Tibial artery (tissue), 4 donors: ENCODE results near the gene CFAP77.

Experiments
- DNase-seq, 2 donors: peaks; one replicate each; pipeline ENCODE4 v3.0.0-alpha.2; 2019
- H3K27ac ChIP-seq, 2 donors: fragments of 200-600 bp; sonication (generic) in 1 of 2; 1 replicate in 1 of 2; 2 replicates in 1 of 2; pipeline ENCODE4 v1.5.1; 2018 to 2019; ENCODE audit warnings: mild to moderate bottlenecking in 1 of 2
- H3K27me3 ChIP-seq, 2 donors: fragments of 200-600 bp; sonication (generic) in 1 of 2; one replicate each; pipeline versions ENCODE4 v1.5.1 to v1.6.0; 2016 to 2019
- H3K36me3 ChIP-seq, 3 donors: fragments of 200-600 bp; sonication (generic) in 2 of 3; one replicate each; pipeline ENCODE4 v1.5.1; 2016 to 2019; ENCODE audit warnings: mild to moderate bottlenecking in 2 of 3
- H3K4me1 ChIP-seq, 4 donors: fragments of 200-600 bp; sonication (generic) in 2 of 4; 1 replicate in 3 of 4; 2 replicates in 1 of 4; pipeline ENCODE4 v1.5.1; 2016 to 2019
- H3K4me3 ChIP-seq, 2 donors: fragments of 200-600 bp; sonication (generic) in 1 of 2; 1 replicate in 1 of 2; 2 replicates in 1 of 2; pipeline ENCODE4 v1.5.1; 2018 to 2019; ENCODE audit warnings: mild to moderate bottlenecking in 2 of 2
- H3K9me3 ChIP-seq, 3 donors: fragments of 200-600 bp; sonication (generic) in 1 of 3; one replicate each; pipeline ENCODE4 v1.5.1; 2016 to 2019
- intact Hi-C: fragments of 100-400 bp; cut with DNase I; formaldehyde crosslinking; loops from one replicate; pipeline ENCODE4 v1.15.0; 2023; ENCODE audit warnings: low total_unique reads
- TF ChIP-seq, protein P1 (sequence below), 2 experiments: fragments of 200-600 bp in 1 of 2; fragments of 450-650 bp in 1 of 2; IDR thresholded peaks; one replicate each; pipeline ENCODE4 v1.5.1; 2017 to 2019; ENCODE audit warnings: antibody characterized with exemption in 2 of 2, mild to moderate bottlenecking in 1 of 2, moderate library complexity in 1 of 2

CFAP77 gene

DNA sequence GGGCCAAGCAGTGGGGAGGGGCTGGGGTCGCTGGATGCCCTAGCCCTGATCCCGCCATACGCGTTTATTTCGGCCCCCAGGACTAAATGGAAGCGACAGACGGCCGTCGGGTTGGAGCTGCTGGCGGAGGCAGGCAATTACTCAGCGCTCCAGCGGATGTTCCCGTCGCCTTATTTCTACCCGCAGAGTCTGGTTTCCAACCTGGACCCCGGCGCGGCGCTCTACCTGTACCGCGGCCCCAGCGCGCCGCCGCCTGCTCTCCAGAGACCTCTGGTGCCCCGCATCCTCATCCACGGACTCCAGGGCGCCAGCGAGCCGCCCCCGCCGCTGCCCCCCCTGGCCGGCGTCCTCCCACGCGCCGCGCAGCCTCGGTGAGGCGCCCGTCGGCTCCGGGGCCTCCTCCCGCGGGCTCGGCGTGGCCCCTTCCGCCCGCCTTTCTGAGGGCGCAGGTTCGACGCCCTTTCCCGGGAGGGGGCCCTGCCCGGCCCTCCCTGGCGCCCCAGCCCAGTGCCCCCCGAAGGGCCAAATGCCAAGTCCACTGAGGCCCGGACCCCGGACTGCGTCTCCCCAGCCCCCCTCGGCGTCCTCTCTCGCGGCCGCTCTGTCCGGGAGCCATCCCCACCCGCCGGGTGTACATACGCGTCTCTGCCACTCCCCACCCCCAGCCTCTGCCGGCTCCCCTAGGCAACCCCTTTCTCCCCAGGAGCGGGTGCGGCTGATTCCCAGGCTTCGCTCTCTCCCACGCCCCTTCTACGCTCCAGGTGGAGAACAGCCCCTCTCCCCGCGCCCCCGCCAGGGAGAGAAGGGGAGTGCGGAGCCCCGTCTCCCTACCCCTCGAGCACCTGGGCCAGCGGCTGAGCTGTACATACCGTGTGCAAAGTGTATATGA is 179.4 kb downstream of the CFAP77 start:
- intact Hi-C loops: no loop called here
- no peak for DNase-seq
- TF ChIP-seq, protein P1, sequence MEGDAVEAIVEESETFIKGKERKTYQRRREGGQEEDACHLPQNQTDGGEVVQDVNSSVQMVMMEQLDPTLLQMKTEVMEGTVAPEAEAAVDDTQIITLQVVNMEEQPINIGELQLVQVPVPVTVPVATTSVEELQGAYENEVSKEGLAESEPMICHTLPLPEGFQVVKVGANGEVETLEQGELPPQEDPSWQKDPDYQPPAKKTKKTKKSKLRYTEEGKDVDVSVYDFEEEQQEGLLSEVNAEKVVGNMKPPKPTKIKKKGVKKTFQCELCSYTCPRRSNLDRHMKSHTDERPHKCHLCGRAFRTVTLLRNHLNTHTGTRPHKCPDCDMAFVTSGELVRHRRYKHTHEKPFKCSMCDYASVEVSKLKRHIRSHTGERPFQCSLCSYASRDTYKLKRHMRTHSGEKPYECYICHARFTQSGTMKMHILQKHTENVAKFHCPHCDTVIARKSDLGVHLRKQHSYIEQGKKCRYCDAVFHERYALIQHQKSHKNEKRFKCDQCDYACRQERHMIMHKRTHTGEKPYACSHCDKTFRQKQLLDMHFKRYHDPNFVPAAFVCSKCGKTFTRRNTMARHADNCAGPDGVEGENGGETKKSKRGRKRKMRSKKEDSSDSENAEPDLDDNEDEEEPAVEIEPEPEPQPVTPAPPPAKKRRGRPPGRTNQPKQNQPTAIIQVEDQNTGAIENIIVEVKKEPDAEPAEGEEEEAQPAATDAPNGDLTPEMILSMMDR (IDR thresholded peaks at IDR 0.05): no peak
- no peaks in the 10 kb centered on the region for H3K9me3 ChIP-seq
- peaks cover 10 to 14% (median 11%) of the 10 kb centered on the region in 3 donors for H3K36me3 ChIP-seq
- no peak overlapping the region for H3K27ac ChIP-seq
- H3K27me3 ChIP-seq: peaks cover 4 to 79% of the 10 kb centered on the region in 2 donors
- H3K4me3 ChIP-seq: no peak overlapping the region
- peaks cover 0 to 29% (median 14%) of the 10 kb centered on the region in 4 donors for H3K4me1 ChIP-seq

DNA sequence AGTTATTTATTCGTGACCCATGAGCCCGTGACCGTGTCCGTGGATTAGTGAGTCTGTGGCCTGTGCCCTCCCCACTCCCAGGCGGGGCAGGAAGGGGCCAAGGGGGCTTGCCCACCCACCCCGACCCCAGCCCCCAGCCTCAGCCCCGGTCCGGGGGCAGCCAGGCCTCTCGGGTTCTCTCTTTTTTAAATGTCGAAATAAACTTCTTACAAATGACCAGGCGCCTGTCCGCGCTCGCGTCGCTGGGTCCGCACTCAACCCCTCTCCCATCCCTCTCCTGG is 180.0 kb downstream of the CFAP77 start:
- Histone ChIP-seq H3K27ac (no peak overlapping the region), H3K27me3 (peaks cover 4 to 73% of the 10 kb centered on the region in 2 donors), H3K9me3 (no peaks in the 10 kb centered on the region), H3K4me3 (no peak overlapping the region), H3K36me3 (peaks cover 16 to 20% (median 16%) of the 10 kb centered on the region in 3 donors), H3K4me1 (peaks cover 0 to 29% (median 14%) of the 10 kb centered on the region in 4 donors)
- no peak for DNase-seq
- intact Hi-C loops: no loop called here
- TF ChIP-seq, protein P1 (IDR thresholded peaks at IDR 0.05): no peak

DNA sequence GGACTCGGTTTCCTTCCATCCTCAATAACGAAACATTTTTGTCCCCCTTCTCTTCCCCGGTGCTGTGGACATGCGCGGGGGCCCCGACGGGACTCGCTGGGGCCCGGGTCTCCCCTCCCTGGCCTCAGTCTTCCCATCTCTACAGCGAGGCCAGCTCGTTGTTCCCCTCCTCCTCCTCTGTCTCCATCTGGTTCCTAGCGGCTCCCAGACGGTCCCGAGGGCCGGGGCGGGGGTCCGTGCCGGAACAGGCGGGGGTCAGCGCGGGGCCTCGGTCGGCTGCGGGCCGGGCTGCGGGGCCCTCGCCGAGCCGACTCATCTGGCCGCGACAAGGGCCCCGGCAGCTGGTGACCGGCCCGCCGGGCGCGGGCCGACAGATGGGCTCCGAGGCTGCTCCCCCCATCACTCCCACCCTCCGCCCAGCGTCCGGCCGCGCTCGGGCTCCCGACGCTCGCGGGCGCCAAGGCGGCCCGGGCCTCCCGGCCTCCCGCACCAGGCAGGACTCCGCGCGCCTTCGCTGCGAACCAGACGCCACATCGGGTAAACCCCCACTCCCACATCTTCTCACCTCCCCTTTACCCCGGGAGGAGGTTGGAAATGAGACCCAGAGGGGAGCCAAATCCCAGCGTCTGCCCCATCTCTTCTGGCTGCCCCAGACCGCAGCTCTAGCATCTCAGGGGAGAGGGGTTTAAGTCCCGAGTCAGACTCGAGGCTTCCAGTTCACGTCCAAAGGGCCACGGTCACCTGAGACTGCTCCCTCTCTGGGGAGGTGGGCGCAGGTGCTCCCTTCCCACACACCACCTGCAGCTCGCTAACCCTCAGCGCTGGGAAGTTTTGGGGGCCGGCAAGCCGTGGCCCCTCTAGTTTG is 180.5 kb downstream of the CFAP77 start:
- intact Hi-C loops: no loop called here
- no peak overlapping the region for H3K27ac ChIP-seq
- H3K4me3 ChIP-seq: no peak overlapping the region
- TF ChIP-seq, protein P1 (IDR thresholded peaks at IDR 0.05): no peak
- peaks cover 0 to 29% (median 14%) of the 10 kb centered on the region in 4 donors for H3K4me1 ChIP-seq
- no peaks in the 10 kb centered on the region for H3K9me3 ChIP-seq
- peaks cover under 1 to 67% of the 10 kb centered on the region in 2 donors for H3K27me3 ChIP-seq
- DNase-seq: no peak
- H3K36me3 ChIP-seq: peaks cover 21 to 26% (median 22%) of the 10 kb centered on the region in 3 donors

DNA sequence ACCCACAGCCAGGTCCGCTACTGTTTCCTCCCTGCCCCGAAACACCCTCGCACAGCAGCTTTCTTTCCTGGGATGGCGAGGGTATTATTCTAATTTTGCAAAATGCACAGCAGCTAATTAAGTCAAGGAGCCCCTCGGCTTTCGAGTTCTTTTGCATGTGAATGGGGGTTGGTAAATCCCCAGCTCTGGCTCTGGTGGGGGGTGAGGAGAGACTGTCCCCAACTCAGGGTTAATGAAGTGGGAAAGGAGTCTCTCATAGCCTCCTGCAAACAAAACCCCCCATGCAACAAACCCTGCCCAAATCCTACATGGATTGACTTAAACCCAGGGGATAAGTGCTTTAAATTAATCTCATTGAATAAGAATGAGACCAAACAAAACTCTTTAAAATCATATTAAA is 181.2 kb downstream of the CFAP77 start:
- Histone ChIP-seq H3K27ac (no peak overlapping the region), H3K4me1 (peaks cover 0 to 29% (median 14%) of the 10 kb centered on the region in 4 donors), H3K9me3 (no peaks in the 10 kb centered on the region), H3K36me3 (peaks cover 21 to 33% (median 26%) of the 10 kb centered on the region in 3 donors), H3K27me3 (peaks cover 0 to 60% of the 10 kb centered on the region in 2 donors), H3K4me3 (no peak overlapping the region)
- no peak for DNase-seq
- intact Hi-C loops: no loop called here
- TF ChIP-seq, protein P1 (IDR thresholded peaks at IDR 0.05): no peak

DNA sequence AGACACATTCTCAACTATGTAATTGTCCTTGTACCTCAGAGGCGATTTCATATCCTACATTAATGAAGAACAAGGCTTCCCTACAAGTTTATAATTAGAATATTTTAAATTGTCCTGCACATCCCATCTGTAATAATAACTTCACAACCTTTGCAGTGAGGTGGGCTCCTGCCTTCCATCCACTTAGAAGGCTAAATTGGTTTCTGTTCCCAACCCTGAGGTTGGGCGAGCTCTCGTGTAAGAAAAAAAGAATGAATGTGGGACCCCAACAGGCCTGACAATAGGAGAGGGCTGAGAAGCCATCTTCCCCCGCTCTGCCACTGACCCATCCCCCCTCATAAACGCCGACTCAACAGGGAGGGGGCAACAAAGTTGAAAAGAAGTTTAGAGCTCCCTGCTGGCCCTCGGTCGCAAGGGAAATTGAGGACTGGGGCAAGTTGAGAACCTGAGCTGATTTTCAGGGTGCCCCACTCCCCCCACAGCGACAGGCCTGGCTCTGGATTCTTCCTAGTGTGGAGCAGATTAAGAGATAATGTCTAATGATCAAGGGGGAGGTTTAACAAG is 181.8 kb downstream of the CFAP77 start:
- TF ChIP-seq, protein P1 (IDR thresholded peaks at IDR 0.05): no peak
- DNase-seq: no peak
- intact Hi-C loops: no loop called here
- H3K36me3 ChIP-seq: peaks cover 21 to 39% (median 32%) of the 10 kb centered on the region in 3 donors
- no peaks in the 10 kb centered on the region for H3K9me3 ChIP-seq
- H3K4me1 ChIP-seq: peaks cover 0 to 23% (median 14%) of the 10 kb centered on the region in 4 donors
- peaks cover 0 to 55% of the 10 kb centered on the region in 2 donors for H3K27me3 ChIP-seq
- H3K4me3 ChIP-seq: no peak overlapping the region
- no peak overlapping the region for H3K27ac ChIP-seq
